K562 (cell line): ENCODE data around the gene LAMB4. TPM values are rescaled to one million over a fixed set of nuclear protein-coding genes. Genes with fewer than 3 reads are reported as not detected.
A peak's percentile ranks its signal among the peaks of the same experiment; 100 is the strongest.

ENCODE experiments used
- AFF1 ChIP-seq, 2 experiments: fragments of 450-650 bp; IDR thresholded peaks; 2 replicates each; pipeline ENCODE4 v1.6.1; 2018; ENCODE audit warnings: mild to moderate bottlenecking in 2 of 2, low read depth in 1 of 2; ENCODE audit not compliant: partially characterized antibody in 2 of 2
- ARHGAP35 ChIP-seq: fragments of 450-650 bp; IDR thresholded peaks from 2 replicates; pipeline ENCODE4 v1.6.1; 2018; ENCODE audit not compliant: partially characterized antibody
- E2F1 ChIP-seq: sonication (generic); formaldehyde crosslinking; IDR thresholded peaks from 2 replicates; pipeline ENCODE4 v1.8.1; 2023; ENCODE audit warnings: mild to moderate bottlenecking, missing genetic modification reagents, moderate library complexity
- ESRRA ChIP-seq: fragments of 450-650 bp; IDR thresholded peaks from 2 replicates; pipeline ENCODE4 v1.6.1; 2014; ENCODE audit warnings: low read depth, mild to moderate bottlenecking, moderate library complexity, borderline replicate concordance
- FOXA3 ChIP-seq, 2 experiments: fragments of 450-650 bp in 1 of 2; sonication (generic) in 1 of 2; formaldehyde crosslinking; IDR thresholded peaks in 1 of 2; conservative IDR thresholded peaks in 1 of 2; 2 replicates each; pipeline versions ENCODE4 v1.4.0 to v1.8.0; 2020 to 2022; ENCODE audit warnings: mild to moderate bottlenecking in 2 of 2, missing genetic modification reagents in 1 of 2
- GTF2A2 ChIP-seq: IDR thresholded peaks from 2 replicates; pipeline ENCODE4 v1.6.1; 2016; ENCODE audit warnings: mild to moderate bottlenecking, missing genetic modification characterization, missing compliant biosample characterization
- HDAC3 ChIP-seq: fragments of 450-650 bp; IDR thresholded peaks from 2 replicates; pipeline ENCODE4 v1.6.1; 2018; ENCODE audit warnings: borderline replicate concordance, mild to moderate bottlenecking, moderate library complexity; ENCODE audit not compliant: partially characterized antibody
- HNRNPK ChIP-seq: fragments of 200-400 bp; formaldehyde crosslinking; IDR thresholded peaks from one replicate; pipeline ENCODE4 v1.6.1; 2018; ENCODE audit warnings: mild to moderate bottlenecking, low read depth, low read length; ENCODE audit not compliant: poor library complexity, severe bottlenecking
- L3MBTL2 ChIP-seq: fragments of 450-650 bp; IDR thresholded peaks from 2 replicates; pipeline ENCODE4 v1.6.1; 2016; ENCODE audit warnings: mild to moderate bottlenecking, moderate library complexity
- MCM7 ChIP-seq, 2 experiments: fragments of 450-650 bp; IDR thresholded peaks; 2 replicates each; pipeline ENCODE4 v1.6.1; 2016 to 2018
- MECOM ChIP-seq: fragments of 250-450 bp; sonication (Bioruptor Pico); IDR thresholded peaks from 2 replicates; pipeline ENCODE4 v1.8.0; 2022; ENCODE audit warnings: inconsistent platforms
- NCOR1 ChIP-seq: fragments of 450-650 bp; IDR thresholded peaks from 2 replicates; pipeline ENCODE4 v1.6.1; 2016; ENCODE audit warnings: mild to moderate bottlenecking, moderate library complexity
- PML ChIP-seq: IDR thresholded peaks from 2 replicates; pipeline ENCODE4 v1.6.1; 2012; ENCODE audit warnings: low read length, inconsistent platforms
- SMAD2 ChIP-seq: fragments of 150-350 bp; IDR thresholded peaks from 2 replicates; pipeline ENCODE4 v1.6.1; 2014; ENCODE audit warnings: low read depth, mild to moderate bottlenecking, low read length
- SMAD4 ChIP-seq: fragments of 250-450 bp; sonication (Bioruptor Pico); conservative IDR thresholded peaks from 2 replicates; pipeline ENCODE4 v1.8.0; 2021; ENCODE audit warnings: inconsistent platforms, mild to moderate bottlenecking, moderate library complexity
- SOX6 ChIP-seq: fragments of 450-650 bp; IDR thresholded peaks from 2 replicates; pipeline ENCODE4 v1.6.1; 2014; ENCODE audit warnings: mild to moderate bottlenecking
- ZNF140 ChIP-seq: fragments of 250-450 bp; sonication (Bioruptor Pico); IDR thresholded peaks from 2 replicates; pipeline ENCODE4 v1.8.0; 2021; ENCODE audit warnings: moderate library complexity, mild to moderate bottlenecking, inconsistent platforms
- ZNF76 ChIP-seq: fragments of 250-450 bp; sonication (Bioruptor Pico); IDR thresholded peaks from 2 replicates; pipeline ENCODE4 v1.4.0; 2020; ENCODE audit warnings: mild to moderate bottlenecking, moderate library complexity, borderline replicate concordance
- ZNF778 ChIP-seq: fragments of 450-650 bp; formaldehyde crosslinking; IDR thresholded peaks from 2 replicates; pipeline ENCODE4 v1.4.0; 2020; ENCODE audit warnings: mild to moderate bottlenecking, moderate library complexity
- polyA plus RNA-seq, 8 experiments: library from polyadenylated mRNA; depleted of rRNA in 4 of 8; stranded (reverse) in 5 of 8; unstranded in 3 of 8; fragments of >200 nt; fragmentation: Nextera tagmentation in 2 of 8; fragmentation: Illumina TruSeq in 1 of 8; extraction: Ambion mirVana in 2 of 8; extraction: Trizol in 1 of 8; gene quantifications; 2 replicates each; pipeline versions ENCODE4 v1.2.1 to v1.2.3, GENCODE V29; 2011 to 2014; ENCODE audit warnings: inconsistent platforms in 1 of 8, missing spikeins in 1 of 8
- total RNA-seq, 7 experiments: library from RNA; depleted of rRNA in 6 of 7; stranded (reverse); fragments of >200 nt in 6 of 7; fragmentation: Illumina TruSeq in 2 of 7; extraction: Trizol in 2 of 7; gene quantifications; 2 replicates each; pipeline versions ENCODE4 v1.2.1 to v1.2.3, GENCODE V29; 2011 to 2021; ENCODE audit warnings: low replicate concordance in 1 of 7
- TF ChIP-seq, protein P1 (sequence below): IDR thresholded peaks from 2 replicates; pipeline ENCODE4 v1.6.1; 2016; ENCODE audit warnings: missing genetic modification characterization, missing compliant biosample characterization
- TF ChIP-seq, protein P2 (sequence below): fragments of 450-650 bp; formaldehyde crosslinking; IDR thresholded peaks from 2 replicates; pipeline ENCODE4 v1.4.0; 2022; ENCODE audit warnings: missing genetic modification characterization

Gene LAMB4
- total and polyA plus RNA-seq, 9 of the 15 experiments (the other 6 are each of a cell fraction or from before 2014, with no cell fraction given): 0.06 to 0.13 (median 0.07) TPM; not detected in 6

DNA sequence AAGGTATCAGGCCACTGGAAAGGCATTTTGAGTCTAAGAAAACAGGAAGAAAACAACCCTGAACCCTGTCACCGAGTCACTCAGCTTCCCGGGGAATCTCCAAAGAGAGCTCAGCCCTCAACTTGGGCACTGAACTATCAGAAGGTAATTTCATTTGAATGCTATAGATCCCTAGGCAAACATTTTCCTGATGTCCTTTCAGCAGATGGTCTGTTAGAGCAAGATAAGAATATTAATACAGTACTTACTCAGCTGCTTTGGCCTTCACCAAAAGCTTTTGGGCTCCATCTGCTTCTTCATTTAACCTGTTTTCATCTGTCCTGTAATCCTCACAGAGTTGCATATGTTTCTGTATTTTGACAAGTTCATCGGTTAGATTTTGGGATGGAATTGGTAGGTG is 93.0 kb downstream of the LAMB4 start (continued):
- TF ChIP-seq, protein P1, sequence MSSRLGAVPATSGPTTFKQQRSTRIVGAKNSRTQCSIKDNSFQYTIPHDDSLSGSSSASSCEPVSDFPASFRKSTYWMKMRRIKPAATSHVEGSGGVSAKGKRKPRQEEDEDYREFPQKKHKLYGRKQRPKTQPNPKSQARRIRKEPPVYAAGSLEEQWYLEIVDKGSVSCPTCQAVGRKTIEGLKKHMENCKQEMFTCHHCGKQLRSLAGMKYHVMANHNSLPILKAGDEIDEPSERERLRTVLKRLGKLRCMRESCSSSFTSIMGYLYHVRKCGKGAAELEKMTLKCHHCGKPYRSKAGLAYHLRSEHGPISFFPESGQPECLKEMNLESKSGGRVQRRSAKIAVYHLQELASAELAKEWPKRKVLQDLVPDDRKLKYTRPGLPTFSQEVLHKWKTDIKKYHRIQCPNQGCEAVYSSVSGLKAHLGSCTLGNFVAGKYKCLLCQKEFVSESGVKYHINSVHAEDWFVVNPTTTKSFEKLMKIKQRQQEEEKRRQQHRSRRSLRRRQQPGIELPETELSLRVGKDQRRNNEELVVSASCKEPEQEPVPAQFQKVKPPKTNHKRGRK: no peak
- TF ChIP-seq E2F1 (CRISPR knock-in tag) (no peak), L3MBTL2 (0 out of 2 replicates have a peak, but pooled peaks have one; percentile 30), ESRRA (no peak), NCOR1 (peak; percentile 67), ZNF76 (CRISPR knock-in tag) (no peak), ARHGAP35 (no peak), AFF1 (IDR thresholded peaks at IDR 0.05; ENCODE audit: low read depth in 1 of 2, partially characterized antibody in 2 of 2) (peak in 1 of 2 experiments; percentile 18), MCM7 (IDR thresholded peaks at IDR 0.05) (no peak), ZNF778 (no peak), HNRNPK (no peak), SOX6 (0 out of 2 replicates have a peak, but pooled peaks have one; percentile 49), MECOM (CRISPR knock-in tag) (no peak), SMAD2 (no peak), HDAC3 (peak; percentile 24), GTF2A2 (no peak), PML (0 out of 2 replicates have a peak, but pooled peaks have one; percentile 33), SMAD4 (CRISPR knock-in tag) (no peak), ZNF140 (CRISPR knock-in tag) (no peak), FOXA3 (CRISPR knock-in tag; conservative IDR thresholded peaks at IDR 0.05 in 1 of 2, IDR thresholded peaks at IDR 0.05 in 1 of 2) (0 out of 4 replicates have a peak, but pooled peaks of 1 of the 2 experiments have one; percentile 24)
- TF ChIP-seq, protein P2, sequence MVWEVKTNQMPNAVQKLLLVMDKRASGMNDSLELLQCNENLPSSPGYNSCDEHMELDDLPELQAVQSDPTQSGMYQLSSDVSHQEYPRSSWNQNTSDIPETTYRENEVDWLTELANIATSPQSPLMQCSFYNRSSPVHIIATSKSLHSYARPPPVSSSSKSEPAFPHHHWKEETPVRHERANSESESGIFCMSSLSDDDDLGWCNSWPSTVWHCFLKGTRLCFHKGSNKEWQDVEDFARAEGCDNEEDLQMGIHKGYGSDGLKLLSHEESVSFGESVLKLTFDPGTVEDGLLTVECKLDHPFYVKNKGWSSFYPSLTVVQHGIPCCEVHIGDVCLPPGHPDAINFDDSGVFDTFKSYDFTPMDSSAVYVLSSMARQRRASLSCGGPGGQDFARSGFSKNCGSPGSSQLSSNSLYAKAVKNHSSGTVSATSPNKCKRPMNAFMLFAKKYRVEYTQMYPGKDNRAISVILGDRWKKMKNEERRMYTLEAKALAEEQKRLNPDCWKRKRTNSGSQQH (CRISPR knock-in tag): no peak
